ENCODE data around the gene MGLL.
"Not testable (repeated sequence)": the region's sequence is repeated elsewhere in the genome, so short reads cannot be mapped to it uniquely, and the experiment has no call there.

The MGLL gene

DNA sequence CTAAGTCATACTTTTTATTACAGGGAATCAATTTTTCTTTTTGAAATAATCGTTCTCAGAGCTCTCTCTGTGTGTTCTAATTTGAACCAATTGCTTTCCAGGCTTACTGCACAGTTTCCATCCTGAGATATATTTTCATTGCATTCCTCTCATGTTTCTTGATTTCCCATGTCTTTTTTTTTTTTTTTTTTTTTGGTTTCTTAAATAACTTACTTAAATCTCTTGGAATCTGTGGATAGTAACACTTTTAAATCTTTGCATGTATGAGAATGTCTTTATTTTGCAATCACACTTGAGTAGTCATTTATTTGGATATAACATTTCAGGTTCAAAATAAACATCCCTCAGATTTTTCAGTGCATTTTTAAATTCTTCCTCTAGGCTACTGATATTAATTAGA lies 164.1 kb downstream of the MGLL start:
- ATAC-seq (ENCODE audit: insufficient read depth, low read depth) (no peak), DNase-seq (no peak)
- Histone ChIP-seq H2AFZ (ENCODE audit: low read depth, low read length) (no peak overlapping the region), H3K79me2 (ENCODE audit: insufficient read depth, low read length) (no peaks in the 10 kb centered on the region), H3K9me3 (ENCODE audit: insufficient read depth, low read length, severe bottlenecking) (no peaks in the 10 kb centered on the region), H3K4me1 (ENCODE audit: insufficient read depth, low read length) (no peaks in the 10 kb centered on the region), H3K4me3 (ENCODE audit: low read depth in 1 of 2, low read length in 2 of 2) (no peak overlapping the region), H3K27me3 (ENCODE audit: insufficient read depth, low read length, poor library complexity) (peaks cover 7% of the 10 kb centered on the region), H3K4me2 (ENCODE audit: insufficient read depth, low read length) (no peak overlapping the region), H3K9ac (ENCODE audit: low read depth, low read length) (no peak overlapping the region), H3K36me3 (ENCODE audit: insufficient read depth, low read length) (no peaks in the 10 kb centered on the region), H3K27ac (ENCODE audit: low read length) (no peak overlapping the region), H4K20me1 (ENCODE audit: insufficient read depth, low read length) (no peaks in the 10 kb centered on the region)
- TF ChIP-seq, protein P1, sequence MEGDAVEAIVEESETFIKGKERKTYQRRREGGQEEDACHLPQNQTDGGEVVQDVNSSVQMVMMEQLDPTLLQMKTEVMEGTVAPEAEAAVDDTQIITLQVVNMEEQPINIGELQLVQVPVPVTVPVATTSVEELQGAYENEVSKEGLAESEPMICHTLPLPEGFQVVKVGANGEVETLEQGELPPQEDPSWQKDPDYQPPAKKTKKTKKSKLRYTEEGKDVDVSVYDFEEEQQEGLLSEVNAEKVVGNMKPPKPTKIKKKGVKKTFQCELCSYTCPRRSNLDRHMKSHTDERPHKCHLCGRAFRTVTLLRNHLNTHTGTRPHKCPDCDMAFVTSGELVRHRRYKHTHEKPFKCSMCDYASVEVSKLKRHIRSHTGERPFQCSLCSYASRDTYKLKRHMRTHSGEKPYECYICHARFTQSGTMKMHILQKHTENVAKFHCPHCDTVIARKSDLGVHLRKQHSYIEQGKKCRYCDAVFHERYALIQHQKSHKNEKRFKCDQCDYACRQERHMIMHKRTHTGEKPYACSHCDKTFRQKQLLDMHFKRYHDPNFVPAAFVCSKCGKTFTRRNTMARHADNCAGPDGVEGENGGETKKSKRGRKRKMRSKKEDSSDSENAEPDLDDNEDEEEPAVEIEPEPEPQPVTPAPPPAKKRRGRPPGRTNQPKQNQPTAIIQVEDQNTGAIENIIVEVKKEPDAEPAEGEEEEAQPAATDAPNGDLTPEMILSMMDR (IDR thresholded peaks at IDR 0.05; ENCODE audit: borderline replicate concordance, extremely low read depth, low read length, poor library complexity, severe bottlenecking), result no peak
- TF ChIP-seq EZH2 (IDR thresholded peaks at IDR 0.05; ENCODE audit: borderline replicate concordance, low read depth, low read length, severe bottlenecking), result no peak

GRCh38 chr3:127656906-127657305 lies 165.4 kb downstream of the MGLL start:
- H3K4me1 ChIP-seq (ENCODE audit: insufficient read depth, low read length), result no peaks in the 10 kb centered on the region
- no peak overlapping the region for H2AFZ ChIP-seq (ENCODE audit: low read depth, low read length)
- no peaks in the 10 kb centered on the region for H3K79me2 ChIP-seq (ENCODE audit: insufficient read depth, low read length)
- H4K20me1 ChIP-seq (ENCODE audit: insufficient read depth, low read length), result no peaks in the 10 kb centered on the region
- peaks cover 7% of the 10 kb centered on the region for H3K27me3 ChIP-seq (ENCODE audit: insufficient read depth, low read length, poor library complexity)
- DNase-seq, result no peak
- TF ChIP-seq, protein P1 (IDR thresholded peaks at IDR 0.05; ENCODE audit: borderline replicate concordance, extremely low read depth, low read length, poor library complexity, severe bottlenecking), result no peak
- TF ChIP-seq EZH2 (IDR thresholded peaks at IDR 0.05; ENCODE audit: borderline replicate concordance, low read depth, low read length, severe bottlenecking), result no peak
- H3K4me3 ChIP-seq (ENCODE audit: low read depth in 1 of 2, low read length in 2 of 2), result no peak overlapping the region
- no peak for ATAC-seq (ENCODE audit: insufficient read depth, low read depth)
- H3K9ac ChIP-seq (ENCODE audit: low read depth, low read length), result no peak overlapping the region
- no peaks in the 10 kb centered on the region for H3K9me3 ChIP-seq (ENCODE audit: insufficient read depth, low read length, severe bottlenecking)
- no peaks in the 10 kb centered on the region for H3K36me3 ChIP-seq (ENCODE audit: insufficient read depth, low read length)
- no peak overlapping the region for H3K4me2 ChIP-seq (ENCODE audit: insufficient read depth, low read length)
- no peak overlapping the region for H3K27ac ChIP-seq (ENCODE audit: low read length)

DNA sequence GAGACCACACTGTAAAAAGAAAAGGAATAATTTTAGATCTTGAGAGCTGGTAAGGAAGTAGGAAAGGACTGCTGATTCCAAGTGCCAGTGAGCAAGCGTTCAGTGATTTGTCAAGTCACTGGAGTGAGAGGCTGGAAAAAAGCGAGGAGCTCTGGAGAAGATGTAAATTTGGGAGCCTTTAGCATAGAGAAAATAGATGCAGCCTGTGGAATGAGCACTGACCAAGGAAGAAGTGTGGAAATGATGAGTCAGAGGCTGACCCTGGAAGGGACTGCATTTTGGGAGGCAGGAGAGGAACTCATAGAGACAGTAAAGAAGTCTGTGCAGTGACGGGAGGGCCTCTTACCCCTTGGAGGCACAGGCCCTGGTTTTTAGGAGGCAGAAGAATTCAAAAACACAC lies 166.7 kb downstream of the MGLL start:
- Histone ChIP-seq H3K27me3 (ENCODE audit: insufficient read depth, low read length, poor library complexity) (peaks cover 2% of the 10 kb centered on the region), H2AFZ (ENCODE audit: low read depth, low read length) (no peak overlapping the region), H3K79me2 (ENCODE audit: insufficient read depth, low read length) (no peaks in the 10 kb centered on the region), H3K4me3 (ENCODE audit: low read depth in 1 of 2, low read length in 2 of 2) (no peak overlapping the region), H3K4me1 (ENCODE audit: insufficient read depth, low read length) (no peaks in the 10 kb centered on the region), H3K36me3 (ENCODE audit: insufficient read depth, low read length) (no peaks in the 10 kb centered on the region), H3K9me3 (ENCODE audit: insufficient read depth, low read length, severe bottlenecking) (no peaks in the 10 kb centered on the region), H3K27ac (ENCODE audit: low read length) (no peak overlapping the region), H3K4me2 (ENCODE audit: insufficient read depth, low read length) (no peak overlapping the region), H4K20me1 (ENCODE audit: insufficient read depth, low read length) (no peaks in the 10 kb centered on the region), H3K9ac (ENCODE audit: low read depth, low read length) (no peak overlapping the region)
- TF ChIP-seq, protein P1 (IDR thresholded peaks at IDR 0.05; ENCODE audit: borderline replicate concordance, extremely low read depth, low read length, poor library complexity, severe bottlenecking), result no peak
- TF ChIP-seq EZH2 (IDR thresholded peaks at IDR 0.05; ENCODE audit: borderline replicate concordance, low read depth, low read length, severe bottlenecking), result no peak
- DNase-seq, result no peak
- ATAC-seq (ENCODE audit: insufficient read depth, low read depth), result no peak

- H3K27ac ChIP-seq (ENCODE audit: low read length); ATAC-seq (ENCODE audit: insufficient read depth, low read depth); H3K27me3 ChIP-seq (ENCODE audit: insufficient read depth, low read length, poor library complexity): not testable (repeated sequence)
These were observed 167.3 kb downstream of the MGLL start for GRCh38 chr3:127654993-127655392.

More at GRCh38 chr3:127654993-127655392, 167.3 kb downstream of the MGLL start:
- not testable (repeated sequence) for H3K79me2 ChIP-seq (ENCODE audit: insufficient read depth, low read length); DNase-seq; H3K9ac ChIP-seq (ENCODE audit: low read depth, low read length); H3K4me2 ChIP-seq (ENCODE audit: insufficient read depth, low read length); H3K4me1 ChIP-seq (ENCODE audit: insufficient read depth, low read length); H3K9me3 ChIP-seq (ENCODE audit: insufficient read depth, low read length, severe bottlenecking); H4K20me1 ChIP-seq (ENCODE audit: insufficient read depth, low read length); H2AFZ ChIP-seq (ENCODE audit: low read depth, low read length); H3K36me3 ChIP-seq (ENCODE audit: insufficient read depth, low read length); H3K4me3 ChIP-seq (ENCODE audit: low read depth in 1 of 2, low read length in 2 of 2)
